Measurements from ENCODE around the gene CLIP1.

- TF ChIP-seq, protein P1, sequence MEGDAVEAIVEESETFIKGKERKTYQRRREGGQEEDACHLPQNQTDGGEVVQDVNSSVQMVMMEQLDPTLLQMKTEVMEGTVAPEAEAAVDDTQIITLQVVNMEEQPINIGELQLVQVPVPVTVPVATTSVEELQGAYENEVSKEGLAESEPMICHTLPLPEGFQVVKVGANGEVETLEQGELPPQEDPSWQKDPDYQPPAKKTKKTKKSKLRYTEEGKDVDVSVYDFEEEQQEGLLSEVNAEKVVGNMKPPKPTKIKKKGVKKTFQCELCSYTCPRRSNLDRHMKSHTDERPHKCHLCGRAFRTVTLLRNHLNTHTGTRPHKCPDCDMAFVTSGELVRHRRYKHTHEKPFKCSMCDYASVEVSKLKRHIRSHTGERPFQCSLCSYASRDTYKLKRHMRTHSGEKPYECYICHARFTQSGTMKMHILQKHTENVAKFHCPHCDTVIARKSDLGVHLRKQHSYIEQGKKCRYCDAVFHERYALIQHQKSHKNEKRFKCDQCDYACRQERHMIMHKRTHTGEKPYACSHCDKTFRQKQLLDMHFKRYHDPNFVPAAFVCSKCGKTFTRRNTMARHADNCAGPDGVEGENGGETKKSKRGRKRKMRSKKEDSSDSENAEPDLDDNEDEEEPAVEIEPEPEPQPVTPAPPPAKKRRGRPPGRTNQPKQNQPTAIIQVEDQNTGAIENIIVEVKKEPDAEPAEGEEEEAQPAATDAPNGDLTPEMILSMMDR (IDR thresholded peaks at IDR 0.05), result no peak
- TF ChIP-seq POLR2AphosphoS5 (IDR thresholded peaks at IDR 0.05) (no peak), POLR2A (IDR thresholded peaks at IDR 0.05) (no peak)
Measured at GRCh38 chr12:122228092-122228491, 194.4 kb downstream of the CLIP1 start.
